HepG2 (cell line): ENCODE data around the gene PROS1. TPM values are rescaled to one million over a fixed set of nuclear protein-coding genes. Genes with fewer than 3 reads are reported as not detected.

Source experiments
- HMG20B ChIP-seq: conservative IDR thresholded peaks from 2 replicates; pipeline ENCODE4 v1.6.1; 2016; ENCODE audit warnings: missing genetic modification reagents, missing compliant biosample characterization
- MBD4 ChIP-seq: IDR thresholded peaks from 2 replicates; pipeline ENCODE4 v1.6.1; 2012; ENCODE audit warnings: low read length, inconsistent platforms, borderline replicate concordance
- MED1 ChIP-seq: sonication (generic); formaldehyde crosslinking; IDR thresholded peaks from 2 replicates; pipeline ENCODE4 v1.4.0; 2020; ENCODE audit warnings: missing genetic modification reagents
- MLLT10 ChIP-seq: sonication (generic); formaldehyde crosslinking; IDR thresholded peaks from 2 replicates; pipeline ENCODE4 v1.4.0; 2020; ENCODE audit warnings: missing genetic modification reagents
- STAT5B ChIP-seq: sonication (generic); formaldehyde crosslinking; IDR thresholded peaks from 2 replicates; pipeline ENCODE4 v1.4.0; 2020; ENCODE audit warnings: missing genetic modification reagents
- TEAD3 ChIP-seq: optimal IDR thresholded peaks from 2 replicates; pipeline ENCODE3; 2016; ENCODE audit warnings: borderline replicate concordance
- TSC22D2 ChIP-seq: sonication (generic); formaldehyde crosslinking; IDR thresholded peaks from 2 replicates; pipeline ENCODE4 v1.5.1; 2020; ENCODE audit warnings: missing genetic modification reagents, mild to moderate bottlenecking, borderline replicate concordance
- WIZ ChIP-seq: sonication (generic); formaldehyde crosslinking; IDR thresholded peaks from 2 replicates; pipeline ENCODE4 v1.5.1; 2020; ENCODE audit warnings: mild to moderate bottlenecking, missing genetic modification reagents
- ZFP62 ChIP-seq: sonication (generic); formaldehyde crosslinking; IDR thresholded peaks from 2 replicates; pipeline ENCODE4 v1.4.0; 2020; ENCODE audit warnings: missing genetic modification reagents
- ZNF777 ChIP-seq: sonication (generic); formaldehyde crosslinking; IDR thresholded peaks from 2 replicates; pipeline ENCODE4 v1.4.0; 2020; ENCODE audit warnings: missing genetic modification reagents
- ZNF782 ChIP-seq: sonication (generic); formaldehyde crosslinking; IDR thresholded peaks from 2 replicates; pipeline ENCODE4 v1.4.0; 2020; ENCODE audit warnings: missing genetic modification reagents, mild to moderate bottlenecking, borderline replicate concordance
- ZNF891 ChIP-seq: sonication (generic); formaldehyde crosslinking; IDR thresholded peaks from 2 replicates; pipeline ENCODE4 v1.5.0; 2020; ENCODE audit warnings: mild to moderate bottlenecking, missing genetic modification reagents
- polyA plus RNA-seq, 8 experiments: library from polyadenylated mRNA; depleted of rRNA in 3 of 8; stranded (reverse) in 7 of 8; unstranded in 1 of 8; fragments of >200 nt; fragmentation: Illumina TruSeq in 4 of 8; extraction: Trizol in 4 of 8; gene quantifications; 2 replicates each; pipeline versions ENCODE4 v1.2.1 to v1.2.3, GENCODE V29; 2011 to 2016; ENCODE audit warnings: low read depth in 4 of 8, missing spikeins in 1 of 8, mixed read lengths in 1 of 8; ENCODE audit not compliant: insufficient read depth in 1 of 8
- total RNA-seq, 5 experiments: library from RNA; depleted of rRNA; stranded (reverse); fragments of >200 nt; fragmentation: Illumina TruSeq; extraction: Trizol; gene quantifications; 2 replicates each; pipeline ENCODE4 v1.2.3, GENCODE V29; 2016; ENCODE audit warnings: low read depth in 1 of 5
- TF ChIP-seq, protein P1 (sequence below): sonication (generic); formaldehyde crosslinking; IDR thresholded peaks from 2 replicates; pipeline ENCODE4 v1.5.1; 2020; ENCODE audit warnings: missing genetic modification reagents, mild to moderate bottlenecking, borderline replicate concordance
- TF ChIP-seq, protein P2 (sequence below): sonication (generic); formaldehyde crosslinking; IDR thresholded peaks from 2 replicates; pipeline ENCODE4 v1.4.0; 2020; ENCODE audit warnings: missing genetic modification reagents, mild to moderate bottlenecking, borderline replicate concordance
- TF ChIP-seq, protein P3 (sequence below): sonication (generic); formaldehyde crosslinking; IDR thresholded peaks from 2 replicates; pipeline ENCODE4 v1.4.0; 2020; ENCODE audit warnings: missing genetic modification reagents, borderline replicate concordance
- TF ChIP-seq, protein P4 (sequence below): sonication (generic); formaldehyde crosslinking; IDR thresholded peaks from 2 replicates; pipeline ENCODE4 v1.4.0; 2020; ENCODE audit warnings: missing genetic modification reagents, mild to moderate bottlenecking, borderline replicate concordance

The PROS1 gene
- total and polyA plus RNA-seq, 2 of the 13 experiments (the other 11 are each of a cell fraction or from before 2014, with no cell fraction given): 63.8 to 76.8 TPM

DNA sequence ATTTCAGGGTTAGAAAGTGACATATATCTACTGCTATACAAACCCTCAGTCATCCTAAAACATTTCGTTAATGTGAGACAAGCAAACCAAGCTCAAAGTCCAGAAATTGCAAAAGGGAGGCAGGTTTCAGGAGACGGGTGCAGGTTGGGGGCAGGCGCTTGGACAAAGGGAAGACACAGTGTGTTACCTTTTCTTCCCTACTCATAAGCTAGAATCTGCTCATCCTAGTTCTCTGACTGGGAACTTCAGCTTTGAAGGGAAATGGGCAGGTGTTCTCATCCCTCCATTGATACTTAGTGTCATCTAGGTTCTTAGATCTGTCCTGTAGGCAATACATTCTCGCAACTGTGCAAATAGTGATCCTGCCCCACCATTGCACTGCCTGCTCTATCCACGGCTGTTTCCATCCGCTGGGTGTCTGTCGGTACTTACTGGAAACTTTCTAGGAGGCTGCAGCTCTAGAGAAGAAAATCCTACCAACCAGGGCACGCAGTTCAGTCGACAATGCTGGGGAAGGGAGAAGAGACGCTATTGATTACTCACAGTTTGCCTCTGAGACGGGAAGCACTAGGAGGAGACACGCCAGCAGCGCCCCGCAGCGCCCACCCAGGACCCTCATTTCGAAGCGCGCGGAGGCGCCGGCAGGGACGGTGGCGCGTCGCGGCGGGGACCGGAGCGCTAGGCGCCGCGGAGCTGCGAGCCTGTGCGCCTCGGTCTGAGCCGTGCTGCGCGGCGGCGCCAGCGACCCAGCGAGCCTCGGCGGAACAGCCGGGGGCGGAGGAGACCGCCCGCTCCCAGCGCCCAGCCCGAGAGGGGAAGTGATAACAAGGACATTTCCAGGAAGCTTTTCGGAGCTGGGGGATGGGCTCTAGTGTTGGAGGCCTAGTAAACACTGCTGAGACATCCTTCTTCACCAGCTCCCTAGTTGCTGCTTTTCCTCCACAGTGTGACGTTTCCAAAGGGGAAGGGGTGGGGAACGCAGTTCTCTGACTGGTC, at the start of gene PROS1 (continued):
- TF ChIP-seq ZNF891 (CRISPR knock-in tag) (peak; percentile 74; the same call in 1 of the 2 replicates), ZNF777 (peak; percentile 64; the same call in 1 of the 2 replicates), MLLT10 (CRISPR knock-in tag) (no peak), ZNF782 (CRISPR knock-in tag) (no peak), TEAD3 (peak; percentile 6), WIZ (CRISPR knock-in tag) (no peak), ZFP62 (CRISPR knock-in tag) (no peak), STAT5B (CRISPR knock-in tag) (no peak), MED1 (CRISPR knock-in tag) (peak; percentile 43; the same call in 1 of the 2 replicates), MBD4 (no peak), HMG20B (CRISPR knock-in tag) (no peak), TSC22D2 (CRISPR knock-in tag) (no peak)
- TF ChIP-seq, protein P1, sequence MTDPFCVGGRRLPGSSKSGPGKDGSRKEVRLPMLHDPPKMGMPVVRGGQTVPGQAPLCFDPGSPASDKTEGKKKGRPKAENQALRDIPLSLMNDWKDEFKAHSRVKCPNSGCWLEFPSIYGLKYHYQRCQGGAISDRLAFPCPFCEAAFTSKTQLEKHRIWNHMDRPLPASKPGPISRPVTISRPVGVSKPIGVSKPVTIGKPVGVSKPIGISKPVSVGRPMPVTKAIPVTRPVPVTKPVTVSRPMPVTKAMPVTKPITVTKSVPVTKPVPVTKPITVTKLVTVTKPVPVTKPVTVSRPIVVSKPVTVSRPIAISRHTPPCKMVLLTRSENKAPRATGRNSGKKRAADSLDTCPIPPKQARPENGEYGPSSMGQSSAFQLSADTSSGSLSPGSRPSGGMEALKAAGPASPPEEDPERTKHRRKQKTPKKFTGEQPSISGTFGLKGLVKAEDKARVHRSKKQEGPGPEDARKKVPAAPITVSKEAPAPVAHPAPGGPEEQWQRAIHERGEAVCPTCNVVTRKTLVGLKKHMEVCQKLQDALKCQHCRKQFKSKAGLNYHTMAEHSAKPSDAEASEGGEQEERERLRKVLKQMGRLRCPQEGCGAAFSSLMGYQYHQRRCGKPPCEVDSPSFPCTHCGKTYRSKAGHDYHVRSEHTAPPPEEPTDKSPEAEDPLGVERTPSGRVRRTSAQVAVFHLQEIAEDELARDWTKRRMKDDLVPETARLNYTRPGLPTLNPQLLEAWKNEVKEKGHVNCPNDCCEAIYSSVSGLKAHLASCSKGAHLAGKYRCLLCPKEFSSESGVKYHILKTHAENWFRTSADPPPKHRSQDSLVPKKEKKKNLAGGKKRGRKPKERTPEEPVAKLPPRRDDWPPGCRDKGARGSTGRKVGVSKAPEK: peak; percentile 37; the same call in 1 of the 2 replicates
- TF ChIP-seq, protein P2, sequence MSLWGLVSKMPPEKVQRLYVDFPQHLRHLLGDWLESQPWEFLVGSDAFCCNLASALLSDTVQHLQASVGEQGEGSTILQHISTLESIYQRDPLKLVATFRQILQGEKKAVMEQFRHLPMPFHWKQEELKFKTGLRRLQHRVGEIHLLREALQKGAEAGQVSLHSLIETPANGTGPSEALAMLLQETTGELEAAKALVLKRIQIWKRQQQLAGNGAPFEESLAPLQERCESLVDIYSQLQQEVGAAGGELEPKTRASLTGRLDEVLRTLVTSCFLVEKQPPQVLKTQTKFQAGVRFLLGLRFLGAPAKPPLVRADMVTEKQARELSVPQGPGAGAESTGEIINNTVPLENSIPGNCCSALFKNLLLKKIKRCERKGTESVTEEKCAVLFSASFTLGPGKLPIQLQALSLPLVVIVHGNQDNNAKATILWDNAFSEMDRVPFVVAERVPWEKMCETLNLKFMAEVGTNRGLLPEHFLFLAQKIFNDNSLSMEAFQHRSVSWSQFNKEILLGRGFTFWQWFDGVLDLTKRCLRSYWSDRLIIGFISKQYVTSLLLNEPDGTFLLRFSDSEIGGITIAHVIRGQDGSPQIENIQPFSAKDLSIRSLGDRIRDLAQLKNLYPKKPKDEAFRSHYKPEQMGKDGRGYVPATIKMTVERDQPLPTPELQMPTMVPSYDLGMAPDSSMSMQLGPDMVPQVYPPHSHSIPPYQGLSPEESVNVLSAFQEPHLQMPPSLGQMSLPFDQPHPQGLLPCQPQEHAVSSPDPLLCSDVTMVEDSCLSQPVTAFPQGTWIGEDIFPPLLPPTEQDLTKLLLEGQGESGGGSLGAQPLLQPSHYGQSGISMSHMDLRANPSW (CRISPR knock-in tag): no peak
- TF ChIP-seq, protein P3, sequence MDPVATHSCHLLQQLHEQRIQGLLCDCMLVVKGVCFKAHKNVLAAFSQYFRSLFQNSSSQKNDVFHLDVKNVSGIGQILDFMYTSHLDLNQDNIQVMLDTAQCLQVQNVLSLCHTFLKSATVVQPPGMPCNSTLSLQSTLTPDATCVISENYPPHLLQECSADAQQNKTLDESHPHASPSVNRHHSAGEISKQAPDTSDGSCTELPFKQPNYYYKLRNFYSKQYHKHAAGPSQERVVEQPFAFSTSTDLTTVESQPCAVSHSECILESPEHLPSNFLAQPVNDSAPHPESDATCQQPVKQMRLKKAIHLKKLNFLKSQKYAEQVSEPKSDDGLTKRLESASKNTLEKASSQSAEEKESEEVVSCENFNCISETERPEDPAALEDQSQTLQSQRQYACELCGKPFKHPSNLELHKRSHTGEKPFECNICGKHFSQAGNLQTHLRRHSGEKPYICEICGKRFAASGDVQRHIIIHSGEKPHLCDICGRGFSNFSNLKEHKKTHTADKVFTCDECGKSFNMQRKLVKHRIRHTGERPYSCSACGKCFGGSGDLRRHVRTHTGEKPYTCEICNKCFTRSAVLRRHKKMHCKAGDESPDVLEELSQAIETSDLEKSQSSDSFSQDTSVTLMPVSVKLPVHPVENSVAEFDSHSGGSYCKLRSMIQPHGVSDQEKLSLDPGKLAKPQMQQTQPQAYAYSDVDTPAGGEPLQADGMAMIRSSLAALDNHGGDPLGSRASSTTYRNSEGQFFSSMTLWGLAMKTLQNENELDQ (CRISPR knock-in tag): no peak
- TF ChIP-seq, protein P4, sequence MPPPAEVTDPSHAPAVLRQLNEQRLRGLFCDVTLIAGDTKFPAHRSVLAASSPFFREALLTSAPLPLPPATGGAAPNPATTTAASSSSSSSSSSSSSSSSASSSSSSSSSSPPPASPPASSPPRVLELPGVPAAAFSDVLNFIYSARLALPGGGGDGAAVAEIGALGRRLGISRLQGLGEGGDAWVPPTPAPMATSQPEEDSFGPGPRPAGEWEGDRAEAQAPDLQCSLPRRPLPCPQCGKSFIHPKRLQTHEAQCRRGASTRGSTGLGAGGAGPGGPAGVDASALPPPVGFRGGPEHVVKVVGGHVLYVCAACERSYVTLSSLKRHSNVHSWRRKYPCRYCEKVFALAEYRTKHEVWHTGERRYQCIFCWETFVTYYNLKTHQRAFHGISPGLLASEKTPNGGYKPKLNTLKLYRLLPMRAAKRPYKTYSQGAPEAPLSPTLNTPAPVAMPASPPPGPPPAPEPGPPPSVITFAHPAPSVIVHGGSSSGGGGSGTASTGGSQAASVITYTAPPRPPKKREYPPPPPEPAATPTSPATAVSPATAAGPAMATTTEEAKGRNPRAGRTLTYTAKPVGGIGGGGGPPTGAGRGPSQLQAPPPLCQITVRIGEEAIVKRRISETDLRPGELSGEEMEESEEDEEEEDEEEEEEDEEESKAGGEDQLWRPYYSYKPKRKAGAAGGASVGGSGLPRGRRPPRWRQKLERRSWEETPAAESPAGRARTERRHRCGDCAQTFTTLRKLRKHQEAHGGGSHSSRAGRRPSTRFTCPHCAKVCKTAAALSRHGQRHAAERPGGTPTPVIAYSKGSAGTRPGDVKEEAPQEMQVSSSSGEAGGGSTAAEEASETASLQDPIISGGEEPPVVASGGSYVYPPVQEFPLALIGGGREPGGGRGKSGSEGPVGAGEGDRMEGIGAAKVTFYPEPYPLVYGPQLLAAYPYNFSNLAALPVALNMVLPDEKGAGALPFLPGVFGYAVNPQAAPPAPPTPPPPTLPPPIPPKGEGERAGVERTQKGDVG (CRISPR knock-in tag): no peak
